A549 treated with AZD2906 at 1 μM for 4 hours (cell line): ENCODE results near the gene GPC1. TPM values are rescaled to one million over a fixed set of nuclear protein-coding genes. Genes with fewer than 3 reads are reported as not detected.

Experiments
- total RNA-seq: library from RNA; stranded (reverse); fragments of 200-300 nt; extraction: Qiagen RNA extraction; gene quantifications from 5 replicates; pipeline ENCODE4 v1.2.3, GENCODE V29; 2022

The GPC1 gene
- 183 to 261 TPM (median 244 TPM) in 5 replicates for total RNA-seq

GRCh38 chr2:240435457-240435947 lies at the start of gene GPC1:
Gene GPC1, plus strand, starts transcription at chr2:240435663. Its CDS starts 256 bp downstream, at chr2:240435919.

Other genes starting within 250 kb of the GPC1 start
- 8.5 to 10.6 TPM (median 9.9 TPM) in 5 replicates for gene ANKMY1, start 122.3 kb downstream of the GPC1 start, total RNA-seq
- gene DUSP28, start 124.7 kb downstream of the GPC1 start, total RNA-seq = 5.4 to 8.2 TPM (median 7.6 TPM) in 5 replicates
- 43.7 to 68.2 TPM (median 64.4 TPM) in 5 replicates for gene RNPEPL1, start 132.8 kb downstream of the GPC1 start, total RNA-seq
- gene CAPN10, start 151.1 kb downstream of the GPC1 start, total RNA-seq = 13.5 to 26.8 TPM (median 24.5 TPM) in 5 replicates
- gene GPR35, start 189.8 kb downstream of the GPC1 start, total RNA-seq = 0.24 to 1.1 TPM (median 0.77 TPM) in 5 replicates
- gene AQP12B, start 247.2 kb downstream of the GPC1 start, total RNA-seq = not detected in 5 replicates